Measurements from ENCODE around the gene MACROD1. TPM values are rescaled to one million over a fixed set of nuclear protein-coding genes. Genes with fewer than 3 reads are reported as not detected.

The MACROD1 gene
- total RNA-seq, 1 experiment from 2014 or later: 36.9 TPM

GRCh38 chr11:64096835-64097234, 69.1 kb downstream of the MACROD1 start:
- ATAC-seq (no peak), DNase-seq (ENCODE audit: low spot score) (no peak)
- Mint-ChIP-seq H3K36me3 (no peaks in the 10 kb centered on the region), H3K9me3 (no peaks in the 10 kb centered on the region), H3K27ac (no peak overlapping the region), H3K4me1 (peaks cover 28% of the 10 kb centered on the region), H3K4me3 (no peak overlapping the region), H3K27me3 (ENCODE audit: low read depth) (peaks cover 82% of the 10 kb centered on the region)
- TF ChIP-seq, protein P1, sequence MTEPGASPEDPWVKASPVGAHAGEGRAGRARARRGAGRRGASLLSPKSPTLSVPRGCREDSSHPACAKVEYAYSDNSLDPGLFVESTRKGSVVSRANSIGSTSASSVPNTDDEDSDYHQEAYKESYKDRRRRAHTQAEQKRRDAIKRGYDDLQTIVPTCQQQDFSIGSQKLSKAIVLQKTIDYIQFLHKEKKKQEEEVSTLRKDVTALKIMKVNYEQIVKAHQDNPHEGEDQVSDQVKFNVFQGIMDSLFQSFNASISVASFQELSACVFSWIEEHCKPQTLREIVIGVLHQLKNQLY (CRISPR knock-in tag; IDR thresholded peaks at IDR 0.05): no peak
- TF ChIP-seq, protein P2, sequence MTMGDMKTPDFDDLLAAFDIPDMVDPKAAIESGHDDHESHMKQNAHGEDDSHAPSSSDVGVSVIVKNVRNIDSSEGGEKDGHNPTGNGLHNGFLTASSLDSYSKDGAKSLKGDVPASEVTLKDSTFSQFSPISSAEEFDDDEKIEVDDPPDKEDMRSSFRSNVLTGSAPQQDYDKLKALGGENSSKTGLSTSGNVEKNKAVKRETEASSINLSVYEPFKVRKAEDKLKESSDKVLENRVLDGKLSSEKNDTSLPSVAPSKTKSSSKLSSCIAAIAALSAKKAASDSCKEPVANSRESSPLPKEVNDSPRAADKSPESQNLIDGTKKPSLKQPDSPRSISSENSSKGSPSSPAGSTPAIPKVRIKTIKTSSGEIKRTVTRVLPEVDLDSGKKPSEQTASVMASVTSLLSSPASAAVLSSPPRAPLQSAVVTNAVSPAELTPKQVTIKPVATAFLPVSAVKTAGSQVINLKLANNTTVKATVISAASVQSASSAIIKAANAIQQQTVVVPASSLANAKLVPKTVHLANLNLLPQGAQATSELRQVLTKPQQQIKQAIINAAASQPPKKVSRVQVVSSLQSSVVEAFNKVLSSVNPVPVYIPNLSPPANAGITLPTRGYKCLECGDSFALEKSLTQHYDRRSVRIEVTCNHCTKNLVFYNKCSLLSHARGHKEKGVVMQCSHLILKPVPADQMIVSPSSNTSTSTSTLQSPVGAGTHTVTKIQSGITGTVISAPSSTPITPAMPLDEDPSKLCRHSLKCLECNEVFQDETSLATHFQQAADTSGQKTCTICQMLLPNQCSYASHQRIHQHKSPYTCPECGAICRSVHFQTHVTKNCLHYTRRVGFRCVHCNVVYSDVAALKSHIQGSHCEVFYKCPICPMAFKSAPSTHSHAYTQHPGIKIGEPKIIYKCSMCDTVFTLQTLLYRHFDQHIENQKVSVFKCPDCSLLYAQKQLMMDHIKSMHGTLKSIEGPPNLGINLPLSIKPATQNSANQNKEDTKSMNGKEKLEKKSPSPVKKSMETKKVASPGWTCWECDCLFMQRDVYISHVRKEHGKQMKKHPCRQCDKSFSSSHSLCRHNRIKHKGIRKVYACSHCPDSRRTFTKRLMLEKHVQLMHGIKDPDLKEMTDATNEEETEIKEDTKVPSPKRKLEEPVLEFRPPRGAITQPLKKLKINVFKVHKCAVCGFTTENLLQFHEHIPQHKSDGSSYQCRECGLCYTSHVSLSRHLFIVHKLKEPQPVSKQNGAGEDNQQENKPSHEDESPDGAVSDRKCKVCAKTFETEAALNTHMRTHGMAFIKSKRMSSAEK (CRISPR knock-in tag; IDR thresholded peaks at IDR 0.05; ENCODE audit: borderline replicate concordance): no peak
- TF ChIP-seq, protein P3, sequence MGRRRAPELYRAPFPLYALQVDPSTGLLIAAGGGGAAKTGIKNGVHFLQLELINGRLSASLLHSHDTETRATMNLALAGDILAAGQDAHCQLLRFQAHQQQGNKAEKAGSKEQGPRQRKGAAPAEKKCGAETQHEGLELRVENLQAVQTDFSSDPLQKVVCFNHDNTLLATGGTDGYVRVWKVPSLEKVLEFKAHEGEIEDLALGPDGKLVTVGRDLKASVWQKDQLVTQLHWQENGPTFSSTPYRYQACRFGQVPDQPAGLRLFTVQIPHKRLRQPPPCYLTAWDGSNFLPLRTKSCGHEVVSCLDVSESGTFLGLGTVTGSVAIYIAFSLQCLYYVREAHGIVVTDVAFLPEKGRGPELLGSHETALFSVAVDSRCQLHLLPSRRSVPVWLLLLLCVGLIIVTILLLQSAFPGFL (CRISPR knock-in tag; IDR thresholded peaks at IDR 0.05; ENCODE audit: borderline replicate concordance): no peak
- TF ChIP-seq E2F1 (CRISPR knock-in tag; IDR thresholded peaks at IDR 0.05): no peak
- POLR2A ChIA-PET: no interaction called here
- CTCF ChIA-PET: interaction anchor here (0.5 to 2.2 kb wide), 9 partner anchors 8 to 297 kb away, joined by 3 to 12 read pairs (median 4); no protein-coding TSS in a partner anchor

- ChIA-PET POLR2A (interaction anchor here (1.3 kb wide), 1 partner anchor 36 kb away, joined by 3 read pairs; no protein-coding TSS in a partner anchor), CTCF (interaction anchor here (0.7 to 2.2 kb wide), 11 partner anchors 8 to 353 kb away, joined by 3 to 12 read pairs (median 4); no protein-coding TSS in a partner anchor)
- H3K9me3 Mint-ChIP-seq: no peaks in the 10 kb centered on the region
- no peak for DNase-seq (ENCODE audit: low spot score)
- no peak overlapping the region for H3K27ac Mint-ChIP-seq
- no peak for ATAC-seq
- peaks cover 29% of the 10 kb centered on the region for H3K4me1 Mint-ChIP-seq
- H3K36me3 Mint-ChIP-seq: no peaks in the 10 kb centered on the region
- H3K27me3 Mint-ChIP-seq (ENCODE audit: low read depth): peaks cover 75% of the 10 kb centered on the region
- no peak overlapping the region for H3K4me3 Mint-ChIP-seq
- no peak for TF ChIP-seq ESRRA (CRISPR knock-in tag; IDR thresholded peaks at IDR 0.05; ENCODE audit: borderline replicate concordance)
- TF ChIP-seq E2F1 (CRISPR knock-in tag; IDR thresholded peaks at IDR 0.05): no peak
- TF ChIP-seq, protein P4, sequence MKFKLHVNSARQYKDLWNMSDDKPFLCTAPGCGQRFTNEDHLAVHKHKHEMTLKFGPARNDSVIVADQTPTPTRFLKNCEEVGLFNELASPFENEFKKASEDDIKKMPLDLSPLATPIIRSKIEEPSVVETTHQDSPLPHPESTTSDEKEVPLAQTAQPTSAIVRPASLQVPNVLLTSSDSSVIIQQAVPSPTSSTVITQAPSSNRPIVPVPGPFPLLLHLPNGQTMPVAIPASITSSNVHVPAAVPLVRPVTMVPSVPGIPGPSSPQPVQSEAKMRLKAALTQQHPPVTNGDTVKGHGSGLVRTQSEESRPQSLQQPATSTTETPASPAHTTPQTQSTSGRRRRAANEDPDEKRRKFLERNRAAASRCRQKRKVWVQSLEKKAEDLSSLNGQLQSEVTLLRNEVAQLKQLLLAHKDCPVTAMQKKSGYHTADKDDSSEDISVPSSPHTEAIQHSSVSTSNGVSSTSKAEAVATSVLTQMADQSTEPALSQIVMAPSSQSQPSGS (CRISPR knock-in tag; IDR thresholded peaks at IDR 0.05; ENCODE audit: borderline replicate concordance, low read depth): no peak
- no peak for TF ChIP-seq FOXJ3 (CRISPR knock-in tag; IDR thresholded peaks at IDR 0.05; ENCODE audit: borderline replicate concordance)
- no peak for TF ChIP-seq CBFB (CRISPR knock-in tag; IDR thresholded peaks at IDR 0.05; ENCODE audit: low read depth)
- TF ChIP-seq TCF7 (CRISPR knock-in tag; IDR thresholded peaks at IDR 0.05; ENCODE audit: low read depth): no peak
- TF ChIP-seq, protein P5, sequence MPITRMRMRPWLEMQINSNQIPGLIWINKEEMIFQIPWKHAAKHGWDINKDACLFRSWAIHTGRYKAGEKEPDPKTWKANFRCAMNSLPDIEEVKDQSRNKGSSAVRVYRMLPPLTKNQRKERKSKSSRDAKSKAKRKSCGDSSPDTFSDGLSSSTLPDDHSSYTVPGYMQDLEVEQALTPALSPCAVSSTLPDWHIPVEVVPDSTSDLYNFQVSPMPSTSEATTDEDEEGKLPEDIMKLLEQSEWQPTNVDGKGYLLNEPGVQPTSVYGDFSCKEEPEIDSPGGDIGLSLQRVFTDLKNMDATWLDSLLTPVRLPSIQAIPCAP (CRISPR knock-in tag; IDR thresholded peaks at IDR 0.05): no peak
- no peak for TF ChIP-seq MYBL2 (CRISPR knock-in tag; IDR thresholded peaks at IDR 0.05)
- TF ChIP-seq ERG (CRISPR knock-in tag; IDR thresholded peaks at IDR 0.05): no peak
- TF ChIP-seq, protein P6, sequence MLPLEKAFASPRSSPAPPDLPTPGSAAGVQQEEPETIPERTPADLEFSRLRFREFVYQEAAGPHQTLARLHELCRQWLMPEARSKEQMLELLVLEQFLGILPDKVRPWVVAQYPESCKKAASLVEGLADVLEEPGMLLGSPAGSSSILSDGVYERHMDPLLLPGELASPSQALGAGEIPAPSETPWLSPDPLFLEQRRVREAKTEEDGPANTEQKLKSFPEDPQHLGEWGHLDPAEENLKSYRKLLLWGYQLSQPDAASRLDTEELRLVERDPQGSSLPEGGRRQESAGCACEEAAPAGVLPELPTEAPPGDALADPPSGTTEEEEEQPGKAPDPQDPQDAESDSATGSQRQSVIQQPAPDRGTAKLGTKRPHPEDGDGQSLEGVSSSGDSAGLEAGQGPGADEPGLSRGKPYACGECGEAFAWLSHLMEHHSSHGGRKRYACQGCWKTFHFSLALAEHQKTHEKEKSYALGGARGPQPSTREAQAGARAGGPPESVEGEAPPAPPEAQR (CRISPR knock-in tag; IDR thresholded peaks at IDR 0.05): no peak
- no peak for TF ChIP-seq ZNF138 (CRISPR knock-in tag; conservative IDR thresholded peaks at IDR 0.05)
- TF ChIP-seq EMX1 (CRISPR knock-in tag; IDR thresholded peaks at IDR 0.05): no peak
Observed at GRCh38 chr11:64095949-64096348, 70.0 kb downstream of the MACROD1 start.

Measured in WTC11 (cell line).